NCI-H1105 treated with DMSO at 0.1 percent for 48 hours (cell line): ENCODE measurements around the gene SP140.
"Not testable (repeated sequence)": the region's sequence is repeated elsewhere in the genome, so short reads cannot be mapped to it uniquely, and the experiment has no call there.

ENCODE experiments used
- DNase-seq: peaks from one replicate; lab custom pipeline; 2025; lab: John Stamatoyannopoulos, UW

Gene SP140

DNA sequence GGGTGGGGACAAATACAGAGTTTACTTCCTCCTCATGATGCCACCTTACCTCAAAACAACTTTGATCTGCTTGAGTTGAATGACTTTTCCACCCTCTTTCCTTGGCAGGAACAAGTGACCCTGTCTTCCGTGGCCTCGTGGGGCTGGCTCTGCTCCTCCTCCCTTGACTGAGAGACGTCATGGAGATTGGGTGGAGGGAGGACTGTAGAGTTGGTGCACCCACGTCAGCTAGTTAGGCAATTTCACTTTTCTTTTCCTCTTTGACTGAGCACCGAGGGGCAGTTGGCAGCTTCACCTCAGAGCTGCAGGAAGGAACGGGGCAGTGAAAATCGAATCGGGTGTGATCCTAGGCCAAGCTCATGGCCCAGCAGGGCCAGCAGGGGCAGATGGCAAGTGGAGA lies at the start of gene SP140:
TSS of gene SP140 (plus strand) at position 251 of the 400 bp plus-strand sequence. CDS start at position 360, 109 bp downstream.
- no peak for DNase-seq

DNA sequence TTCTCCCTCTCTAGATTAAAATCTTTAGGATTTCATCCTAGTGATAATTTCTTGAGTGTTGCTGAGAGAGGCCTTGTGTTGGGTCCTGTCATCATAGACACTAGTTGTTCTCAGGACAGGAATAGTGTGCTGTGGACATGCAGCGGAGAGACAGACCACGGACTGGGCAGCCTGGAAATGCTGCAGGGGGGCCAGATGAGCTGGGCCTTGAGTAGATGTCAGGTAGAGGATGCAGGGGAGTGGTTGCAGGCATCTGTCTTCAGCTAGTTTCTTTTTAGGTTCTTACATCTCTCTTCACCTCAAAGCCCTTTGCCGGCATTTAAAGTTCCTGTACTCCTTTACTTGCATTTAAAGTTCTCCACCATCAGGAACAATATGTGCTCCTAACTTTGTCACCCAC lies 48.5 kb upstream of the SP140 start:
- no peak for DNase-seq

DNA sequence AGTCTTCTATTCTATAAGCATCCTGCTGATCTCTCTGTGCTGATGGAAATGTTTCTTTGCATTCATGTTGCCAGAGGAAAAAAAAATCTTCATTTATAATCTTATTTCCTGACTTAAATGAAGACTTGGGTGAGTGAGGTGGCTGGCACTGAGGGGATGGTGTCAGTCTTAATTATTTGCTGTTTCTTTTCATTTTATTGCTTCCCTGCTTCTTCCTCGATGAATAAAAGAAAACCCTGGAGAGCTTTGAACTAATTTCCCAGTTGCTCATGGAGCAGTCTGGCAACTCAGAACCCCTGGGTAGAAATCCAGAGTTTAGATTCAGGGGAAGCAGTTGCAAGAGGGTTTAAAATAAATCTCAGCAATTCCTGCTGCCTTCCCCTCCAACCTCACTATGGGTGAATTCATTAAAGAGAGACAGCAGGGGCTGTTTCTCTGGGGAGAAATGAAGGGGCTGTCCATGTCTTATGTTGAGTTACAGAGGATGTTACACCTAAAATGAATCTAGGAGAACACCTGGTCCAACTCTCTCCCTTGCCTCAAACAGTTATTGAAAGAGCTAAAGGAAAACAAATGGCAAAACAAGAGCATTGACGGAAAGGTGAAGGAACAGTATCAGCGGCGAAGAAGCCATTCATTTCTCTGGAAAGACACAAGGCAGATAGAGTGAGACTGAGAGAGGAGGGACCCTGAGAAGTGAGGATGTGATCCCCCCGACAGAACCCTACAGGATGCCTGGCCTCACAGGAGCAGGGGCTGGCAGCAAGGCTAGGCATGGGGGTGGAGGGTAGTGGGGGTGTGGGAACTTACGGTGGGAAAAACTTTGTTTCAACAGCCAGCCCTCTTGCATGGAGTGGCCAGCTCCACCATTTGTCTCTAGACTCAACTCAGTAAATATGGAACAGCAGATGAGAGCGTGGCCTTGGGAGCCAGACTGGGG lies 46.7 kb upstream of the SP140 start:
- no peak for DNase-seq

DNA sequence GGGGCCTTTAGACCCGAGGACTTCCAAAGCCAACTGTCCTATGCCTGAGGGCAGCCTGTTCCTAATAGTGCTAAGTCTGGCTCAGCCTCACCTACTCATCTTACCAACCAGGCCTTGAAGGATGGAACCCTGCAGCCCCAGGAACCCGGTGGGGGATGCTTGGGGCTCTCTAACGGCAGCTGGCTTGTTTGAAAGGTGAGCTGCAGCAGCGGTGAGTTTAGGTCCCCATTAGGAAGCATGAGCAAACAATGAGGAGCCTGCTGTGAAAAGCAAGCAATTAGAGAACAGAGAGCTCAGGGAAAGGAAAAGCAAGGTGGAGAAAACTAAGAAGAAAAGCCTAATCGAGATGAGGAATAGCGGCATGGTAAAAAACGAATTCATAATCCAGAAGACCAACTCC lies 45.6 kb upstream of the SP140 start:
- DNase-seq = no peak

DNA sequence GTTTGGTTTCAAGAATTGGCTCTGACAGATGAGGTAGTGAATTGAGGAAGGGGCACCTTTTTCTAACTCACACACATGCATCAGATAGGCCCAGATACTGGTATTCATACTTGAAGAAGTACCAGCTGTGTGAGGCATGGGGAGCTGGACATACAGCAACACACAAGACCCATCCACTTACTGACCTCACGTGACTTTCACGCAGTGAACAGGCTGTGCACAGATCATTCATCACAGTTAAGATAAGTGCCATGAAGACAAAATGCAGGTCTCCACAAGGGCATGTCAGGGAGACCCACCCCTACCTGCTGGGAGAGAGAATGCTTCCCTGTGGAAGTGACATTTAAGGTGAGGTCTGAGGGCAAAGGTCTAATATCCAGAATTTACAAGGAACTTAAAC lies 44.3 kb upstream of the SP140 start:
- DNase-seq = no peak

- DNase-seq = no peak
Measured at GRCh38 chr2:230184727-230185578, 40.6 kb upstream of the SP140 start.

DNA sequence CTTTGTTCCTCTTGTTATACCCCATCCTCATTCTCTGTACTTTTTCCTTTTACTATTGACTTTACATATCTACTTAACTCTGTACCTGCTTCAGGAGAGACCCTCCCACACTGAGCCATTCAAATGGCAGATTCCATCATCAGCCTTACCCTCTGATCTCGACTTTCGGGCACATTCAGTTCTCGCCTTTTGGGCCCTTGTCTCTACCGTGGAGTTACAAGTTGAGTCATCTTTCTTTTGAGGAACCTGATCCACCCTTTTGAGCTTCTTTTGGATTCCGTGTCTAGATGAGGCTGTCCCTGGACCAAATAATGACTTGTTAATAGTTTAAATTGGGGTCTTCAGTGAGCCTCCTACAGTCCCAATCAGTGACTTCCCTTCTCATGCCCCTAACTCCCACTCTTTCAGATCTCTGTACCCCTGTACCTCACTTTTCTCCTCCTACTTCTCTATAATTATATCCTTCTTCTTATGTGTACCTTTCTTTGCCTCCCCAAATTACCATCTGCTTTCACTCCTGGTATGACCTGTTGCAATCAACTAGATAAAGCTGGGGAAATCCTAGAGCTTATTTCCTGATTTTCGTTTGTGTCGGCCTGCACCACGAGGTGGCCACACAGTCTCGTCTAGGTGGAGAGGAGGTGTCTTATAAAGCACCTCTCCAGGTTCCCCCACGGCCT lies 23.0 kb upstream of the SP140 start:
- DNase-seq = no peak

DNA sequence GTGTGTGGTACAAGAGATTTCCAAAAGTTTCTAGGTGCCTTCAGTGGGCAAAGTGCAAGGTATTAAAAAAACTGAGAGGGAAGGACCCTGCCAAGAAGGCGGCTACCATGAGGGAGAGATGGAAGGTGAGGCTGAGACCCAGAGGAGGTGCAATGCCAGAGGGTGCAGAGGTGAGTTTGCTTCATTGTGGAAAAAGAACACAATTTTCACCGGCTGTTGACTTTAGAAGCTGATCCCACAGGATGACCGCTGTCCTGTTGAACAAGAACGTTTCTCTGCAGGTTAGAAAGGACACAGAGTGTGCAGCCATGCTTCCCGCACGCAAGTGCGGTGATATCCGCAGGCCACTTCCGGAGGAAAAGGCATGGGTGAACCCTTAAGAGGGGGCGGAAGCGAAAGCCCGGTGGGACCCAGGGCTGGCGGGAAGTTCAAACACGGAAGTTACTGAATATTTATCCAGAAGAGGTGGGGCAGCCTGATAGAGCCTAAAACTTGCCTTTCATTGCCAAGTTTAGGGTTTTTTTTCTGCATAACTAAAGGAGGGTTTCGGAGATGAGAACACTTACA lies 22.3 kb upstream of the SP140 start:
- DNase-seq = no peak

DNA sequence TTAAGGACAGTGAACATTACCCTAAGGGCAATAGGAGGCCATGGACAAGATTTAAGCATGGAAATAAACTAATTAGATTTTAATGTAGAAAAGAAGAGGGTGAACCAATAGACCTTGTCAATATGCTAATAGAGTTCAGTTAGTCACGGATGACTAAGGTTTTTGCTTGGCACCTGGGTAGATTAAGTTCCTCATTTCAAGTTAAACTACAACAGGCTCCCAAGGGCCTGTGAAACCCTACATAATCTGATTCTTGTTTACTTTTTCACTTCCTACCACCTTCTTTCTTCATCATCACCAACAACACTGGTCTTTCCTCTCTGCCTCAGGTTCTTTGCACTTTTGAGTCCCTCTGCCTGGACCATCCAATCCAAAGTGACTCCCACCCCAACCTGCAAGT lies 20.5 kb upstream of the SP140 start:
- DNase-seq = no peak

DNA sequence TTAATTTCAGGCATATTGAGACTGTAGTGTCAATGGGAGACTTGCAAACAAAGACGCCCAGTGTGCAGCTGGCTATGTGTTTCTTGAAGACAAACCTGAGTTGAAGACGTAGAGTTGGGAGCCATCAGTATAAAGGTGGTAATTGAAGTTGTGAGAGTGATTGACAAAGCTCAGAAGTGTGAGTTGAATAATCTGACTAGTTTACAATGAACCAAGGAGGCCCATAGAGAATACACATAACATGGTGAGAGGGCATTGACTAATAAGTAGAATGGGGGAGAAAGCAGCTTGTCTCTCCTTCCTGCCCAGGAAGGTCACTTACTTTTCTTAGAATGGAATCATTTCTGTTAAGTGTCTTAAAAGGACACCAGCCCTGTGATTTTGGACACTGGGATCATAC lies 19.8 kb upstream of the SP140 start:
- DNase-seq = no peak

- DNase-seq = no peak
Measured at GRCh38 chr2:230208576-230208975, 17.0 kb upstream of the SP140 start.

DNA sequence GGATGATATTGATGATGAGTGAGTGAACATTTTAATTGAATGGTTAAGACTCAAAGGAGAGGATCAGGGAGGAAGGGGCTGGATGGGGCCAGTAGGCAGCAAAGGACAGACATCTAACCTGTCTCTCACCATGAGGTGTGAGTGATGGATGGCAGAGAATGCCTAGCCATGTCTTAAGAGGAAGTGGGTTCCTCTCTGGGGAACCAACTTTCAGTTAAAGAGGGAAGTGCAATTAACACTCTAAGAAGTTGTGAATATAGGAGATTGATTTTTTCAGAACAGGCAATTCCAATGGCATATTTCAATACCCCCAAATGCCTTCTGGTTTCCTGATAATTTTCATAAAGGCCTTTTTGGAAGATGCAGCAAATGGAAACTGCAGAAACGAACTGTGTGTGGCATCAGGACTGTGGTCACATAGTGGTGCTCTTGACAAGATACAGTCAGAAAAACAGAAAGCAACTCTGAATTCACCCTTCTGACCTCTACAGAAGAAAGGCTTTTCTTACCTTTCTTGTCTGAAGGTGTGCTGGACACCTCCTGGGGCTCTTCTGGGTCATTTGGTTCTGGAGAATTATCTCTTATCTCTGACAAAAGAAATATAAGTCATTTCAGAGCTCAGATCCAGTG lies 16.0 kb upstream of the SP140 start:
- no peak for DNase-seq

DNA sequence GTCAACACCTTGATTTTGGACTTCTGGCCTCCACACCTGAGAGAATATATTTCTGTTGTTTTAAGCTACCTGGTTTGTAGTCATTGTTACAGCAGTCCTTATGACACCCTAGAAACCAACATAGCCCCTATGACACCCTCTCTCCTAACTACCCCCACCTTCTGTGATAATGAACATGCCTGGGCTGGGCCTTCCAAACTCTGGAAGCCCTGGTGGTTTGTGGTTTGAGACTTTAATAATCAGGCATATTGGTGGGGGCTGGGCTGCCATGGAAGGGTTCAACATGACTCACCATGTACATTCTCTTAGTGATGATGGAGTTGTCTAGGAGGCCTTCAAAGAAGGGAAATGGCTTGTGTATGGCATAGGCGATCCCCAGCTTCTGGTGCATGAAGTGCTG lies 9.0 kb upstream of the SP140 start:
- no peak for DNase-seq

DNA sequence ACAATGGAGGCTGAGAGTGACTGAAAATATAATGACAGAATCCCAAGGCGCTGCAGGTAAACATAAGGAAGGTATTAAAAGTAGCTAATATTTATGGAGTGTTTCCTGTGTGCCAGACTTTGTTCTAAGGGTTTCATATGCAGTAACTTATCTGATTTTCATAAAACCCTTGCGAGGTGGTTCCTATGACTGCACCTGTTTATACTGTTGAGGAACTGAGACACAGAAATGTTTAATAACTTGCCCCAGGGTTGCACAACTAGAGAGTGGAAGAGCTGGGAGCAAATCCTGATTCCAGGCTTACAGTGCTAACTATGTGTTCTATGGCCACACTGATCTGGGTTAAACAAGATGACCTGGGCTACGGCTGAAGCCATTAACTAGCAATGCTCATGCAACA lies 8.1 kb upstream of the SP140 start:
- no peak for DNase-seq

DNA sequence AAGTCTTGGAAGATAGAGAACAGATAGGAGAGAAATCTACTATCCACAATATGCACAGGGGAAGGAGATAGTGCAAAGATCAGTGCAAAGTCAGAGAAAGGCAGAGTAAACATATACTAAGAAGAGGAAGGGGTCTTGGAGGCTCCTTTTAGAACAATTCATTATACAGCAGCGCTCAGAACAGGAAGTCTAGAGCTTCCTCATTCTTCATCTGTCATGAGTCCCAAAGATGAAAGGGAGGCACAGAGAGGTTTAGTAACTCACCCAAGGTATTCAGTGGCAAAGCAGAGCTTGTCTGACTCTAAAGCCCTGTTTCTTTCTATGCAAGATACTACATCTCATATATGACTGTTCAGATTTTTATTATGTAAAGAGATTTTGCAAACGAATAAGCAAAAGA lies 7.1 kb upstream of the SP140 start:
- DNase-seq = no peak

DNA sequence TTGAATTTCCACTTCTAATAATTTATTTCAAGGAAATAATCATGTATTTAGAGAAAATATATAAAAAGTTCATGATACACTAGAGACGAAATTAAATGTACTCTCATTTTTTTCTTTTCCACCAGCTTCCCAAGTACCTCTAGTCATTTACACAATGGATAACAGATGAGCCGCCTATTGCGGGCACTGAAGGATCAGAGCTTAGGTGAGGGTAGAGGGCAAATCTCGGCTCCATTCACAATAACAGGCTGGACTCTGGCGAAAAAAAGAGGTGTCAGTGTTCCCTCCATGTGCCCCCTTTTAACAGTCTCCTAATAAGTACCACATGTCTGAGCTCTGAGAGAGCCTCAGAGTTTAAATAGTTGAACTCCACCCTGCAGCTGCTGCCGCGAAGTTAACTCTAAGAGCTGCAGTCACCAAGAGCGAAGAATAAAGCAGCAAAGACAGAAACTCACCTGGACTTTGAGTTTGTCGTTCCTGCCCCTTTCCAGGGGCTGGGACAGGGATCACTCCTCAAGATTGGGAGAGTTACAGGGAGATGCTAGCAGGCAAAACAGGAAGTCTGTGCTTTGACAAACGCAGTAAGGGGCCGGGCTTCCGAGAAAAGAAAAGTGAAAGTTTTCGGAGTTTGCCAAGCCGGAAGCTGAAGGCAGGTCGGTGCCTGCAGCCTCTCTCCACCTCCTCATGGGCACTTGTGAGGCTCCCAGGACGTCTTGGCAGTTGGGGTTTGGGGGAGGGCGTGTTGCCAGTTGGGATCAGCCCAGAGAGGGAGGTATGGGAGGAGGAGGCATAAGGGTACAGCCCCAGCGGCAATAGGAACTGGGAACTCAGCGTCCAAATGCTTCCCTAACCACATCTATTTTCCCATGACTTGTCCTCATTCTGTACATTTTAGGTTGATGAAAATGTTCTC lies 5.9 kb upstream of the SP140 start, which contains the start of gene SP110:
TSS of gene SP110 (minus strand) at position 566 of the 913 bp plus-strand sequence. CDS start 3,057 bp downstream, outside the sequence.
- peak; percentile 37 for DNase-seq

DNA sequence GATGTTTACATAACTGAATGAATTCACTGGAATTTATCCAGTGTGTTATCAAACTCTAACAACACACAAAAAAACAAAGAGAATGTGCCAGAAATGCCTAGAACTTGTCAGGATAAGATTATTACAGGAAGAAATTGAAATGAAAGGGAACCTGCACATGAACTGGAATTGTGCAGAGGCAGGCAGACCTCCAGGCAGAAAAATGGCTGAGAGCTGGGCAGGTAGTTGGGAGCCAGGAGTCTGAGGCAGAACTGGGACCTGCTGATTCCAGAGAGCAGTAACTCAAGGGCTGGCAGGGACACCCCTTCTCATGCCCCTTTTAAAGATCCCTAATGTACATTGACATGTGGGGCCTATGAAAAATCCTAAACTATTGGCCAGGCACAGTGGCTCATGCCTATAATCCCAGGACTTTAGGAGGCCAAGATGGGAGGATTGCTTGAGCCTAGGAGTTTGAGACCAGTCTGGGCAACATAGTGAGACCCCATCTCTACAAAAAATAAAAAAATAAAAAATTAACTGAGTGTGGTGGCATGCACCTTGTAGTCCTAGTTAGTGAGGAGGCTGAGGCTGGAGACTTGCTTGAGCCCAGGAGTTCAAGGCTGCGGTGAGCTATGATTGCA lies 5.1 kb upstream of the SP140 start:
- DNase-seq = no peak

- DNase-seq = no peak
Measured at GRCh38 chr2:230221493-230221892, 4.0 kb upstream of the SP140 start.

GRCh38 chr2:230222829-230223228 lies 2.7 kb upstream of the SP140 start:
- not testable (repeated sequence) for DNase-seq

GRCh38 chr2:230224458-230224857 lies 1.1 kb upstream of the SP140 start:
- no peak for DNase-seq
